ENCODE results near the gene FTO.

- TF ChIP-seq CBX8 (IDR thresholded peaks at IDR 0.05) (no peak), CTCF (IDR thresholded peaks at IDR 0.05) (no peak), EP300 (IDR thresholded peaks at IDR 0.05) (no peak), CHD4 (IDR thresholded peaks at IDR 0.05; ENCODE audit: borderline replicate concordance) (no peak), JUNB (IDR thresholded peaks at IDR 0.05) (no peak), MAX (IDR thresholded peaks at IDR 0.05) (no peak), RAD21 (conservative IDR thresholded peaks at IDR 0.05 in 1 of 2, IDR thresholded peaks at IDR 0.05 in 1 of 2) (no peak), KDM1A (IDR thresholded peaks at IDR 0.05; ENCODE audit: low read depth) (no peak), REST (IDR thresholded peaks at IDR 0.05) (no peak), POLR2A (IDR thresholded peaks at IDR 0.05; ENCODE audit: low read length) (no peak)
Observed at GRCh38 chr16:53920988-53921387, 217.0 kb downstream of the FTO start.

Data from A549 (cell line).